Ectodermal cell (in vitro differentiated cells): Measurements from ENCODE around the gene APBA2.

ENCODE experiments used
- H3K27ac ChIP-seq: 2 replicates; pipeline ENCODE4 v1.7.0; 2013; ENCODE audit warnings: mild to moderate bottlenecking, low read depth, low read length; ENCODE audit not compliant: insufficient read depth, poor library complexity, severe bottlenecking
- H3K27me3 ChIP-seq: 2 replicates; pipeline ENCODE4 v1.7.0; 2013; ENCODE audit warnings: mild to moderate bottlenecking, low read length; ENCODE audit not compliant: insufficient read depth, control insufficient read depth, poor library complexity, severe bottlenecking
- H3K36me3 ChIP-seq: one replicate; pipeline ENCODE4 v1.7.0; 2013; ENCODE audit warnings: low read length; ENCODE audit not compliant: control insufficient read depth, insufficient read depth
- H3K4me1 ChIP-seq: one replicate; pipeline ENCODE4 v1.7.0; 2013; ENCODE audit warnings: low read length; ENCODE audit not compliant: control insufficient read depth, insufficient read depth
- H3K4me3 ChIP-seq: 2 replicates; pipeline ENCODE4 v1.7.0; 2013; ENCODE audit warnings: low read depth, low read length, control low read depth; ENCODE audit not compliant: insufficient read depth
- H3K9me3 ChIP-seq: 2 replicates; pipeline ENCODE4 v1.7.0; 2013; ENCODE audit warnings: mild to moderate bottlenecking, low read length, moderate library complexity; ENCODE audit not compliant: control insufficient read depth
- WGBS, 2 experiments: methylation state at CpG; one replicate each; pipeline ENCODE4 v1.1.7; 2013; ENCODE audit warnings: missing lambda C conversion rate in 2 of 2; 5-methylcytosine and 5-hydroxymethylcytosine counted together

Gene APBA2

GRCh38 chr15:28993720-28994053 is 107.9 kb downstream of the APBA2 start:
- 90 to 92% methylated on average over 7 of the region's 7 CpGs for WGBS, 2 experiments
- Histone ChIP-seq H3K27me3 (no peaks in the 10 kb centered on the region), H3K4me1 (peaks cover 42% of the 10 kb centered on the region), H3K9me3 (no peaks in the 10 kb centered on the region), H3K27ac (no peak overlapping the region), H3K36me3 (no peaks in the 10 kb centered on the region), H3K4me3 (no peak overlapping the region)

GRCh38 chr15:28994142-28994830 is 108.5 kb downstream of the APBA2 start:
- H3K27me3 ChIP-seq = no peaks in the 10 kb centered on the region
- 88 to 89% methylated on average over 14 of the region's 14 CpGs for WGBS, 2 experiments
- no peaks in the 10 kb centered on the region for H3K9me3 ChIP-seq
- H3K36me3 ChIP-seq = no peaks in the 10 kb centered on the region
- H3K4me3 ChIP-seq = no peak overlapping the region
- peaks cover 42% of the 10 kb centered on the region for H3K4me1 ChIP-seq
- H3K27ac ChIP-seq = no peak overlapping the region

- Histone ChIP-seq H3K9me3 (no peaks in the 10 kb centered on the region), H3K4me3 (no peak overlapping the region), H3K36me3 (no peaks in the 10 kb centered on the region), H3K4me1 (peaks cover 34% of the 10 kb centered on the region), H3K27me3 (no peaks in the 10 kb centered on the region), H3K27ac (no peak overlapping the region)
- 84 to 88% methylated on average over 12 of the region's 13 CpGs for WGBS, 2 experiments
These were observed 109.2 kb downstream of the APBA2 start for GRCh38 chr15:28994831-28995596.

GRCh38 chr15:28995705-28996104 is 109.9 kb downstream of the APBA2 start:
- Histone ChIP-seq H3K4me1 (peaks cover 29% of the 10 kb centered on the region), H3K4me3 (no peak overlapping the region), H3K36me3 (no peaks in the 10 kb centered on the region), H3K9me3 (no peaks in the 10 kb centered on the region), H3K27ac (no peak overlapping the region), H3K27me3 (no peaks in the 10 kb centered on the region)
- 95 to 97% methylated on average over 9 of the region's 9 CpGs for WGBS, 2 experiments

- H3K36me3 ChIP-seq = no peaks in the 10 kb centered on the region
- H3K4me3 ChIP-seq = no peak overlapping the region
- H3K9me3 ChIP-seq = no peaks in the 10 kb centered on the region
- no peaks in the 10 kb centered on the region for H3K27me3 ChIP-seq
- 93 to 96% methylated on average over 5 of the region's 5 CpGs for WGBS, 2 experiments
- H3K4me1 ChIP-seq = peaks cover 29% of the 10 kb centered on the region
- no peak overlapping the region for H3K27ac ChIP-seq
These were observed 110.5 kb downstream of the APBA2 start for GRCh38 chr15:28996289-28996688.

GRCh38 chr15:28996953-28997352 is 111.2 kb downstream of the APBA2 start:
- Histone ChIP-seq H3K27me3 (no peaks in the 10 kb centered on the region), H3K9me3 (no peaks in the 10 kb centered on the region), H3K4me1 (peaks cover 29% of the 10 kb centered on the region), H3K36me3 (no peaks in the 10 kb centered on the region), H3K4me3 (no peak overlapping the region), H3K27ac (no peak overlapping the region)
- WGBS, 2 experiments = 94 to 95% methylated on average over 5 of the region's 5 CpGs

- 95% methylated on average over 4 of the region's 4 CpGs for WGBS, 2 experiments
- Histone ChIP-seq H3K9me3 (no peaks in the 10 kb centered on the region), H3K36me3 (no peaks in the 10 kb centered on the region)
These were observed 112.0 kb downstream of the APBA2 start for GRCh38 chr15:28997791-28998190.

GRCh38 chr15:28998511-28998910 is 112.7 kb downstream of the APBA2 start:
- Histone ChIP-seq H3K27ac (no peak overlapping the region), H3K9me3 (no peaks in the 10 kb centered on the region), H3K4me1 (peaks cover 19% of the 10 kb centered on the region), H3K36me3 (no peaks in the 10 kb centered on the region), H3K4me3 (no peak overlapping the region), H3K27me3 (no peaks in the 10 kb centered on the region)
- 94 to 98% methylated on average over 5 of the region's 5 CpGs for WGBS, 2 experiments

More at GRCh38 chr15:28997791-28998190, 112.0 kb downstream of the APBA2 start:
- H3K4me1 ChIP-seq = peaks cover 26% of the 10 kb centered on the region
- no peak overlapping the region for H3K27ac ChIP-seq
- H3K27me3 ChIP-seq = no peaks in the 10 kb centered on the region
- no peak overlapping the region for H3K4me3 ChIP-seq

- Histone ChIP-seq H3K9me3 (no peaks in the 10 kb centered on the region), H3K27me3 (no peaks in the 10 kb centered on the region), H3K4me1 (no peaks in the 10 kb centered on the region), H3K27ac (no peak overlapping the region), H3K4me3 (no peak overlapping the region), H3K36me3 (no peaks in the 10 kb centered on the region)
- 97 to 99% methylated on average over 7 of the region's 7 CpGs for WGBS, 2 experiments
These were observed 117.5 kb downstream of the APBA2 start for GRCh38 chr15:29003191-29003839.

GRCh38 chr15:29003840-29004233 is 118.1 kb downstream of the APBA2 start:
- Histone ChIP-seq H3K27ac (no peak overlapping the region), H3K27me3 (no peaks in the 10 kb centered on the region), H3K4me3 (no peak overlapping the region), H3K36me3 (no peaks in the 10 kb centered on the region), H3K9me3 (no peaks in the 10 kb centered on the region), H3K4me1 (no peaks in the 10 kb centered on the region)
- WGBS, 2 experiments = 96 to 100% methylated on average over 2 of the region's 2 CpGs
